VCaP (cell line): ENCODE results near the gene CLTRN.
"Not testable (repeated sequence)": the region's sequence is repeated elsewhere in the genome, so short reads cannot be mapped to it uniquely, and the experiment has no call there.

Experiments
- H3K27ac ChIP-seq: fragments of 450-650 bp; 2 replicates; pipeline ENCODE4 v1.5.1; 2017
- CTCF ChIP-seq: fragments of 450-650 bp; conservative IDR thresholded peaks from 2 replicates; pipeline ENCODE4 v1.5.1; 2017; ENCODE audit warnings: mild to moderate bottlenecking, moderate library complexity

CLTRN gene

GRCh38 chrX:15664487-15665444 lies at the start of gene CLTRN:
Gene CLTRN (minus strand): TSS chrX:15664805. CDS start chrX:15664775, 30 bp downstream.
- TF ChIP-seq CTCF: no peak
- H3K27ac ChIP-seq: no peak within 1 kb of the TSS

GRCh38 chrX:15704273-15704672 lies 39.7 kb upstream of the CLTRN start:
- not testable (repeated sequence) for H3K27ac ChIP-seq

- H3K27ac ChIP-seq: not testable (repeated sequence)
These were observed 39.2 kb upstream of the CLTRN start for GRCh38 chrX:15703809-15704208.

GRCh38 chrX:15702488-15703371 lies 38.1 kb upstream of the CLTRN start:
- no peak overlapping the region for H3K27ac ChIP-seq
- no peak for TF ChIP-seq CTCF

- no peak for TF ChIP-seq CTCF
- H3K27ac ChIP-seq: no peak overlapping the region
These were observed 31.9 kb upstream of the CLTRN start for GRCh38 chrX:15696516-15696915.

GRCh38 chrX:15694941-15695451 lies 30.4 kb upstream of the CLTRN start:
- H3K27ac ChIP-seq: no peak overlapping the region
- TF ChIP-seq CTCF: no peak

GRCh38 chrX:15686818-15687685 lies 22.4 kb upstream of the CLTRN start:
- TF ChIP-seq CTCF: peak; percentile 83
- H3K27ac ChIP-seq: no peak overlapping the region
